B cell (primary cell): ENCODE measurements around the gene PDE11A. TPM values are rescaled to one million over a fixed set of nuclear protein-coding genes. Genes with fewer than 3 reads are reported as not detected.

Source experiments
- ATAC-seq: fragments of 200-7000 bp; cut with Tn5 transposase; one replicate; pipeline ENCODE4 v1.10.0; 2021; ENCODE audit warnings: low read depth, mild to moderate bottlenecking, moderate number of reproducible peaks, moderate library complexity
- CTCF ChIA-PET: fragments of 350-600 bp; sonication (Branson Sonifier 250); formaldehyde crosslinking; loops from one replicate; lab custom pipeline; 2021; ENCODE audit warnings: antibody characterized with exemption, inconsistent platforms; lab: Charles Lee
- POLR2A ChIA-PET: fragments of 350-600 bp; sonication (Branson Sonifier 250); formaldehyde crosslinking; loops from one replicate; lab custom pipeline; 2021; ENCODE audit warnings: antibody characterized with exemption; lab: Charles Lee
- DNase-seq: peaks from one replicate; pipeline ENCODE4 v3.0.0; 2013
- H2AFZ ChIP-seq: 2 replicates; pipeline ENCODE4 v1.6.1; 2012; ENCODE audit warnings: mild to moderate bottlenecking, low read depth, low read length; ENCODE audit not compliant: insufficient read depth, poor library complexity, severe bottlenecking
- H3K27ac ChIP-seq, 2 donors: 1 replicate in 1 of 2; 2 replicates in 1 of 2; pipeline ENCODE4 v1.5.1; 2012 to 2013; ENCODE audit warnings: low read length in 2 of 2, mild to moderate bottlenecking in 2 of 2, moderate library complexity in 1 of 2
- H3K27me3 ChIP-seq, 4 experiments: fragments of 200-600 bp in 1 of 4; sonication (generic) in 1 of 4; replicated peaks in 1 of 4; 1 replicate in 2 of 4; 2 replicates in 2 of 4; pipeline versions ENCODE4 v1.6.1 to v1.7.0; 2013 to 2016; ENCODE audit warnings: low read length in 3 of 4, mild to moderate bottlenecking in 2 of 4, mixed read lengths in 1 of 4, moderate library complexity in 1 of 4; ENCODE audit not compliant: insufficient read depth in 4 of 4, control insufficient read depth in 3 of 4; ENCODE audit errors: control extremely low read depth in 1 of 4
- H3K36me3 ChIP-seq, 2 experiments: replicated peaks in 1 of 2; 1 replicate in 1 of 2; 2 replicates in 1 of 2; pipeline versions ENCODE4 v1.6.1 to v1.7.1; 2013; ENCODE audit warnings: low read length in 1 of 2; ENCODE audit not compliant: insufficient read depth in 2 of 2, control insufficient read depth in 1 of 2; ENCODE audit errors: control extremely low read depth in 1 of 2, extremely low read depth in 1 of 2
- H3K4me1 ChIP-seq, 2 donors: fragments of 200-600 bp in 1 of 2; sonication (generic) in 1 of 2; 1 replicate in 1 of 2; 2 replicates in 1 of 2; pipeline versions ENCODE4 v1.5.1 to v1.6.1; 2013 to 2017; ENCODE audit warnings: low read length in 2 of 2; ENCODE audit not compliant: control insufficient read depth in 2 of 2, insufficient read depth in 2 of 2
- H3K4me2 ChIP-seq: replicated peaks from 2 replicates; pipeline ENCODE3; 2012; ENCODE audit warnings: mild to moderate bottlenecking, low read depth, low read length; ENCODE audit not compliant: poor library complexity, severe bottlenecking
- H3K4me3 ChIP-seq, 5 experiments: fragments of 200-600 bp in 1 of 5; sonication (generic) in 1 of 5; 1 replicate in 3 of 5; 2 replicates in 2 of 5; pipeline versions ENCODE4 v1.5.1 to v1.7.0; 2011 to 2016; ENCODE audit warnings: low read length in 4 of 5, mild to moderate bottlenecking in 4 of 5, low read depth in 2 of 5, control low read depth in 1 of 5, moderate library complexity in 1 of 5; ENCODE audit not compliant: insufficient read depth in 1 of 5; ENCODE audit errors: control extremely low read depth in 1 of 5, extremely low read depth in 1 of 5
- H3K79me2 ChIP-seq: fragments of 200-600 bp; sonication (generic); one replicate; pipeline ENCODE4 v1.6.0; 2016; ENCODE audit warnings: low read length; ENCODE audit not compliant: control insufficient read depth, insufficient read depth
- H3K9ac ChIP-seq: fragments of 200-600 bp; sonication (generic); 2 replicates; pipeline ENCODE4 v1.6.1; 2017; ENCODE audit warnings: mild to moderate bottlenecking, low read length, moderate library complexity
- H3K9me3 ChIP-seq, 3 donors: one replicate each; pipeline versions ENCODE4 v1.6.1 to v1.7.1; 2013; ENCODE audit warnings: low read length in 2 of 3; ENCODE audit not compliant: control insufficient read depth in 2 of 3, insufficient read depth in 1 of 3; ENCODE audit errors: control extremely low read depth in 1 of 3
- H4K20me1 ChIP-seq: 2 replicates; pipeline ENCODE4 v1.6.0; 2012; ENCODE audit warnings: mild to moderate bottlenecking, low read length; ENCODE audit not compliant: insufficient read depth, control insufficient read depth, poor library complexity, severe bottlenecking
- H3K27ac Mint-ChIP-seq: one replicate; pipeline ENCODE4 v1.8.0; 2021; ENCODE audit warnings: mixed read lengths
- H3K27me3 Mint-ChIP-seq: one replicate; pipeline ENCODE4 v1.8.0; 2021; ENCODE audit warnings: mixed read lengths
- H3K4me1 Mint-ChIP-seq: one replicate; pipeline ENCODE4 v1.8.0; 2021; ENCODE audit warnings: mixed read lengths
- H3K4me3 Mint-ChIP-seq: one replicate; pipeline ENCODE4 v1.8.0; 2021; ENCODE audit warnings: mixed read lengths
- H3K9me3 Mint-ChIP-seq: one replicate; pipeline ENCODE4 v1.8.0; 2022; ENCODE audit warnings: mixed read lengths; ENCODE audit not compliant: insufficient read depth
- EZH2 ChIP-seq: IDR thresholded peaks from 2 replicates; pipeline ENCODE4 v1.6.1; 2012; ENCODE audit warnings: borderline replicate concordance, low read depth, mild to moderate bottlenecking, moderate library complexity, low read length; ENCODE audit not compliant: insufficient read depth, poor library complexity, severe bottlenecking
- WGBS: methylation state at CpG from one replicate; pipeline ENCODE4 v1.1.5; 2013; ENCODE audit warnings: missing lambda C conversion rate; ENCODE audit not compliant: insufficient coverage; 5-methylcytosine and 5-hydroxymethylcytosine counted together
- intact Hi-C: fragments of 100-400 bp; cut with micrococcal nuclease; formaldehyde crosslinking; loops from one replicate; pipeline ENCODE4 v1.10.0; 2022
- polyA plus RNA-seq: library from polyadenylated mRNA; depleted of rRNA; stranded (reverse); fragments of >200 nt; gene quantifications from 2 replicates; pipeline ENCODE4 v1.2.3, GENCODE V29; 2012
- total RNA-seq, 2 donors: library from RNA; stranded (reverse); fragments of 120-200 nt in 1 of 2; gene quantifications; 1 replicate in 1 of 2; 2 replicates in 1 of 2; pipeline versions ENCODE4 v1.2.3 to v1.2.4, GENCODE V29; 2013 to 2022
- TF ChIP-seq, protein P1 (sequence below): fragments of 200-600 bp; IDR thresholded peaks from one replicate; pipeline ENCODE4 v1.8.0; 2022; ENCODE audit warnings: antibody characterized with exemption, mild to moderate bottlenecking

Gene PDE11A
- total and polyA plus RNA-seq, 2 donors (not counting 1 experiment from before 2014, with no cell fraction given) = 0.25 TPM; not detected in 1

DNA sequence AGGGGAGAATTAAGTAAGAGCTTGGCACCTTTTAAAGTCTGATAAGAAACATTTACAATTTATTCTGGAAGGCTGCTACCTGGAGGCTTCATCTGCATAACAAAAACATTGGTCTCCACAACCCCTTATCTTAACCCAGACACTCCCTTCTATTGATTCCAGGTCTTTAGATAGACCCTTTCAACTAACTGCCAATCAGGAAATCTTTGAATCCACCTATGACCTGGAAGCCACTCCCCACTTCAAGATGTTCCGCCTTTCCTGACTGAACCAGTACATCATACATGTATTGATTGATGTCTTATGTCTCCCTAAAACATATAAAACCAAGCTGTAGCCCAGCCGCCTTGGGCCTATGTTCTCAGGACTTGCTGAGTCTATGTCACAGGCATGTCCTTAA lies 390.6 kb downstream of the PDE11A start:
- H3K27me3 Mint-ChIP-seq = peaks cover 6% of the 10 kb centered on the region
- H3K4me2 ChIP-seq = no peak overlapping the region
- intact Hi-C loops = no loop called here
- H3K4me1 Mint-ChIP-seq = no peaks in the 10 kb centered on the region
- no peak for TF ChIP-seq EZH2
- TF ChIP-seq, protein P1, sequence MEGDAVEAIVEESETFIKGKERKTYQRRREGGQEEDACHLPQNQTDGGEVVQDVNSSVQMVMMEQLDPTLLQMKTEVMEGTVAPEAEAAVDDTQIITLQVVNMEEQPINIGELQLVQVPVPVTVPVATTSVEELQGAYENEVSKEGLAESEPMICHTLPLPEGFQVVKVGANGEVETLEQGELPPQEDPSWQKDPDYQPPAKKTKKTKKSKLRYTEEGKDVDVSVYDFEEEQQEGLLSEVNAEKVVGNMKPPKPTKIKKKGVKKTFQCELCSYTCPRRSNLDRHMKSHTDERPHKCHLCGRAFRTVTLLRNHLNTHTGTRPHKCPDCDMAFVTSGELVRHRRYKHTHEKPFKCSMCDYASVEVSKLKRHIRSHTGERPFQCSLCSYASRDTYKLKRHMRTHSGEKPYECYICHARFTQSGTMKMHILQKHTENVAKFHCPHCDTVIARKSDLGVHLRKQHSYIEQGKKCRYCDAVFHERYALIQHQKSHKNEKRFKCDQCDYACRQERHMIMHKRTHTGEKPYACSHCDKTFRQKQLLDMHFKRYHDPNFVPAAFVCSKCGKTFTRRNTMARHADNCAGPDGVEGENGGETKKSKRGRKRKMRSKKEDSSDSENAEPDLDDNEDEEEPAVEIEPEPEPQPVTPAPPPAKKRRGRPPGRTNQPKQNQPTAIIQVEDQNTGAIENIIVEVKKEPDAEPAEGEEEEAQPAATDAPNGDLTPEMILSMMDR = no peak
- H3K4me3 Mint-ChIP-seq = no peak overlapping the region
- no peaks in the 10 kb centered on the region for H4K20me1 ChIP-seq
- H3K4me1 ChIP-seq = no peaks in the 10 kb centered on the region
- ChIA-PET CTCF (no interaction called here), POLR2A (no interaction called here)
- no peak for ATAC-seq
- H3K4me3 ChIP-seq = no peak overlapping the region
- no peak for DNase-seq
- no peak overlapping the region for H3K9ac ChIP-seq
- no peaks in the 10 kb centered on the region for H3K36me3 ChIP-seq
- no peak overlapping the region for H2AFZ ChIP-seq
- no peaks in the 10 kb centered on the region for H3K9me3 Mint-ChIP-seq
- H3K9me3 ChIP-seq = no peaks in the 10 kb centered on the region
- H3K79me2 ChIP-seq = no peaks in the 10 kb centered on the region
- H3K27ac ChIP-seq = no peak overlapping the region
- no peaks in the 10 kb centered on the region for H3K27me3 ChIP-seq
- no CpG with 5 or more reads among the region's 2 CpGs for WGBS
- H3K27ac Mint-ChIP-seq = no peak overlapping the region

DNA sequence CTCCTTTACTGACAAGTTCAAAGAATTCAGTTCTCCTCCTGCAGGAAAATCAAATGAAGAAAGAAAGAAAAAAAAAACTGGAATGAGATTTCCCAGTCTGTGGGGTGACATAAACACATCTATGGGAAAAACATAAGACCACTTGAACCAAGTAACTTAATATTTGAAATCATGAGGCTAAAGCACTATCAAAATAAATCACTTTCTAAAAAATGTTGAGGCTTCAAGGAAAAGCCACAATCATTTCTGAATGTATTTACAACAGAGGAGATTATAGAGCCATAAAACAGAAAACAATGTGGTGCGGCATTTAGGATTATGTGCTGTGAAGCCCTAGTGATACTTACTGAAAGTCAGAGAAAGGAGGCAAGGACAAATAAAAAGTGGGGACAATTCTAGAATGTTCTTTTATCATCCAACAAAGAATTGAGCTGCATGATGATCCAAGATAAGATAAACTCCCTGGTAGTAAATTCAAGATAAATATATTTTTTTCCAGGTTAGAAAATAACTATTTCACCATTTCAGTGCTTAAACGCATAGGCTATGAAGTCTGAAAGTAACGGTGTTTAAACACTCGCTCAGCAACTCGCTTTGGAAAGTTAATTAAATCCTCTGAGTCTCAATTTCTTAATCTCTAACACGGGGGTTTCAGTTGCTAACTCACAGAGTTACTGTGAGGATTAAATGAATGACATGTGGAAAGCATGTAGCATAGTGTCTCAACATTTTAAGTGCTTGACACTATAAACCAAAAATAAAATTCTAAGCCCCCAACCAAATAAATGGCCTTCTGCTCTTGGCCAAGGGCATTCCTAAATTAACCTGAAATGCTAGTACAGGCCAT lies 391.5 kb downstream of the PDE11A start:
- WGBS = 100% methylated on average over 4 of the region's 6 CpGs
- no peak overlapping the region for H2AFZ ChIP-seq
- no peaks in the 10 kb centered on the region for H3K4me1 Mint-ChIP-seq
- ChIA-PET CTCF (no interaction called here), POLR2A (no interaction called here)
- DNase-seq (no peak), ATAC-seq (no peak)
- H3K79me2 ChIP-seq = no peaks in the 10 kb centered on the region
- no peaks in the 10 kb centered on the region for H3K27me3 ChIP-seq
- H3K4me3 Mint-ChIP-seq = no peak overlapping the region
- H3K36me3 ChIP-seq = no peaks in the 10 kb centered on the region
- no peak overlapping the region for H3K4me3 ChIP-seq
- peaks cover 7% of the 10 kb centered on the region for H3K27me3 Mint-ChIP-seq
- TF ChIP-seq, protein P1 = no peak
- no peak for TF ChIP-seq EZH2
- no peaks in the 10 kb centered on the region for H4K20me1 ChIP-seq
- no peak overlapping the region for H3K27ac ChIP-seq
- H3K9ac ChIP-seq = no peak overlapping the region
- H3K9me3 Mint-ChIP-seq = no peaks in the 10 kb centered on the region
- H3K4me2 ChIP-seq = no peak overlapping the region
- intact Hi-C loops = no loop called here
- no peak overlapping the region for H3K27ac Mint-ChIP-seq
- H3K4me1 ChIP-seq = no peaks in the 10 kb centered on the region
- H3K9me3 ChIP-seq = no peaks in the 10 kb centered on the region
